WI38 (cell line): Measurements from ENCODE around the gene KRTAP5-2.

Experiments used
- H3K4me3 ChIP-seq: 2 replicates; pipeline ENCODE4 v1.5.1; 2011; ENCODE audit warnings: low read depth, mild to moderate bottlenecking, control low read depth, low read length
- TF ChIP-seq, protein P1 (sequence below): IDR thresholded peaks from 2 replicates; pipeline ENCODE4 v1.5.1; 2012; ENCODE audit warnings: low read depth, mild to moderate bottlenecking, control low read depth, low read length

Gene KRTAP5-2

DNA sequence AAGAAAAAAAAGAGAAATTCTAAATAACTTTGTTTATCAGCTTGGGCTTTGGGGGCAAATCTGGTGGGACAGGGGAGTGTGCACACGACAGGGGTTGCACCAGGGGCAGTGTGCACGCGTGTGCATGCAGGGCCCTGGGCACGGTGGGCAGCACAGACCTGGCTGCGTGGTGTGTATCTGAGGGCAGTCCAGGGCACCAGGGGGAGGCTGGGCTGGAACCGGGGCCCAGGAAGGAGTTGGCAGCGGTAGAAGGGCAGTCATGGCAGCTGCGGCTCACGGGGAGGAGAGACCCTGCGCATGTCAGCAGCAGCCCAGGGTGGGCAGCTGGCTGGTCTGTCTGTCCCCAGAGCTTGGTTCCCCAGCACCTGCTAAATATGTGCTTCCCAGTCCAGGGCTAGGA lies 35.8 kb upstream of the KRTAP5-2 start:
- H3K4me3 ChIP-seq = no peak overlapping the region
- TF ChIP-seq, protein P1, sequence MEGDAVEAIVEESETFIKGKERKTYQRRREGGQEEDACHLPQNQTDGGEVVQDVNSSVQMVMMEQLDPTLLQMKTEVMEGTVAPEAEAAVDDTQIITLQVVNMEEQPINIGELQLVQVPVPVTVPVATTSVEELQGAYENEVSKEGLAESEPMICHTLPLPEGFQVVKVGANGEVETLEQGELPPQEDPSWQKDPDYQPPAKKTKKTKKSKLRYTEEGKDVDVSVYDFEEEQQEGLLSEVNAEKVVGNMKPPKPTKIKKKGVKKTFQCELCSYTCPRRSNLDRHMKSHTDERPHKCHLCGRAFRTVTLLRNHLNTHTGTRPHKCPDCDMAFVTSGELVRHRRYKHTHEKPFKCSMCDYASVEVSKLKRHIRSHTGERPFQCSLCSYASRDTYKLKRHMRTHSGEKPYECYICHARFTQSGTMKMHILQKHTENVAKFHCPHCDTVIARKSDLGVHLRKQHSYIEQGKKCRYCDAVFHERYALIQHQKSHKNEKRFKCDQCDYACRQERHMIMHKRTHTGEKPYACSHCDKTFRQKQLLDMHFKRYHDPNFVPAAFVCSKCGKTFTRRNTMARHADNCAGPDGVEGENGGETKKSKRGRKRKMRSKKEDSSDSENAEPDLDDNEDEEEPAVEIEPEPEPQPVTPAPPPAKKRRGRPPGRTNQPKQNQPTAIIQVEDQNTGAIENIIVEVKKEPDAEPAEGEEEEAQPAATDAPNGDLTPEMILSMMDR = no peak

DNA sequence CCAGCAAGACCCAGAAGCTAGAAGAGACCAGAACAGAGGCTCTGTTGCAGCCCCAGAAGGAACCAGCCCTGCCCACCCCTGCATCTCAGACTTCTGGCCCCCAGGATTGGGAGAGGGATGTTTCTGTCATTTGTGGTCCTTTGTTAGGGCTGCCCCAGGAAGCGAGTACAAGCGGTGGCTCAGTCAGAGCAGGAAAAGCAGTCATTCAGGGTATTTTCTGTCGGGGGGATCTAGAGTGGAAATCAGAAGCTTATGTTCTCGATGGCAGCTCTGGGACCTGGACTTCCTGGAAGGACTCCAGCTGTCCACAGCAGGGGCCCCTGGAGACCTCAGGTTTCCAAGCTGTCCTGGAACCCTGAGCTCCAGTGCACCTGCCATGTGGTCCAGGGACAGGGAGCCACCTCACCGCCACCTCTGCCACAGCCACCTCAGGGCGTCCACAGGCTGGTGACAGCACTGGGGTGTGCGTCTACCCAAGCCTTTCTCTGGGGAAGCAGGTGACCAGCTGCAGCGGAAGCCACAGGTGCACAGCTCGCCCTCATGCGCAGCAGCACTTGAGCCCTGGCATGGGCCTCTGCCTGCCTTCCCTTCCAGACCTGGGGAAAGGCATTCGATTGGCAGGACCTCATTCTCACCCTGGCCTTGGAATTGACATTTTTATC lies 34.1 kb upstream of the KRTAP5-2 start:
- H3K4me3 ChIP-seq = no peak overlapping the region
- TF ChIP-seq, protein P1 = no peak

DNA sequence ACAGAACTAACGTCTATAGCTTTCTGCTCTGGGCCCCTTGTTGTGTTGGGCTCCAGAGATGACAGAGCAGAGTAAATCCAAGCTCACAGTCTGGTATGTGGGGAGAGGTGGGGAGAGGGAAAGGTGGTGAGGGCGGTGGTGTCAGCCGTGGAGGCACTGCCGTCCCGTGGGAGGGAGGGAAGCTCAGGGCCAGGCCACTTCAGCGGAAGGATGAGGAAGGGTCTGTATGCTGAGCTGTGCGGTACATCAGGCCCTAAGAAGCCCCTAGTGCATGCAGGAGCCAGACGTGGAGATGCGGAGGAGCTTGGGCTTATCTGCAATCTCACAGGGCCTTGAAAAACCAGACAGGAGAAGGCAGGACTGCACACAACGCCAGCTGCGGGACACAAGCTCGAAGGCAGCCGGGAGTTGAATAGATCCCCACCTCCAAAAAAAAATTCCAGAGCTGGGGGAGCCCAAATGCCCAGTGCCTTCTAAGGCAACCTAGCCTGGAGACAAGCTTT lies 33.0 kb upstream of the KRTAP5-2 start:
- TF ChIP-seq, protein P1 = no peak
- no peak overlapping the region for H3K4me3 ChIP-seq

DNA sequence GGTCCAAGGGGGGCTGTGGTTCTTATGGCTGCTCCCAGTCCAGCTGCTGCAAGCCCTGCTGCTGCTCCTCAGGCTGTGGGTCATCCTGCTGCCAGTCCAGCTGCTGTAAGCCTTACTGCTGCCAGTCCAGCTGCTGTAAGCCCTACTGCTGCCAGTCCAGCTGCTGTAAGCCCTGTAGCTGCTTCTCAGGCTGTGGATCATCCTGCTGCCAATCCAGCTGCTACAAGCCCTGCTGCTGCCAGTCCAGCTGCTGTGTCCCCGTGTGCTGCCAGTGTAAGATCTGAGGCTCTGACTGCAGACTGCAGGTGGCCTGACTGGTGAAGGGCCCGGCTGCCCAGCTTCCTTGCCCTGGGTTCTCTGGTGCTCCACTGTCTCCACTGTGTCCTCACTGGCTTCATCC lies 32.2 kb upstream of the KRTAP5-2 start:
- H3K4me3 ChIP-seq = no peak overlapping the region
- TF ChIP-seq, protein P1 = no peak

DNA sequence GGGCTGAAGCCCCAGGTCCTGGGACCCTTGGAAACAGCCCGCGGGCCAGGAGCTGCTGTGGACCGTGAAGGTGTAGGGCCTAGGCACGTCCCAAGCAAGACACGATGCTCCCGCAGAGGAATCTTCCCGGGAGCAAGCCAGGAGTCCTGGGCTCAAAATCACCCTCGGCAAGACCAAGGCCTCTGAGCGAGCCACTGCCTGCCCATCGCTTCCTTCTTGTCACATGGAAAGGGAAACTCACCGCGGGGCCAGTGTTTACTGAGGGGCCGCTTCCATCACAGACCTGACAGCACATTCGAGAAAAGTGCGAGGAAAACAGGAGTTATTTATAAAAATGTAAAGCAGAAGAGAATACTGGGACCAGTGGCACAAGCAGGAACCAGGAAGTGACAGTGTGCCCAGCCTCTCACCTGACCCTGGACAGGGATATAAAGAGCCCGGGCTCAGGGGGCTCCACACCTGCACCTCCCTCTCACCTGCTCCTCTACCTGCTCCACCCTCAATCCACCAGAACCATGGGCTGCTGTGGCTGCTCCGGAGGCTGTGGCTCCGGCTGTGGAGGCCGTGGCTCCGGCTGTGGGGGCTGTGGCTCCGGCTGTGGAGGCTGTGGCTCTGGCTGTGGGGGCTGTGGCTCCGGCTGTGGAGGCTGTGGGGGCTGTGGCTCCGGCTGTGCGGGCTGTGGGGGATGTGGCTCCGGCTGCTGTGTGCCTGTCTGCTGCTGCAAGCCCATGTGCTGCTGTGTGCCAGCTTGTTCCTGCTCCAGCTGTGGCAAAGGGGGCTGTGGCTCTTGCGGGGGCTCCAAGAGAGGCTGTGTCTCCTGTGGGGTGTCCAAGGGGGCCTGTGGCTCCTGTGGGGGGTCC lies 31.5 kb upstream of the KRTAP5-2 start, which contains the start of gene KRTAP5-5:
Gene KRTAP5-5, plus strand, starts transcription at position 450 of the 860 bp plus-strand sequence. Its CDS starts 66 bp downstream, at position 516.
- TF ChIP-seq, protein P1 = no peak
- no peak within 1 kb of the TSS for H3K4me3 ChIP-seq

DNA sequence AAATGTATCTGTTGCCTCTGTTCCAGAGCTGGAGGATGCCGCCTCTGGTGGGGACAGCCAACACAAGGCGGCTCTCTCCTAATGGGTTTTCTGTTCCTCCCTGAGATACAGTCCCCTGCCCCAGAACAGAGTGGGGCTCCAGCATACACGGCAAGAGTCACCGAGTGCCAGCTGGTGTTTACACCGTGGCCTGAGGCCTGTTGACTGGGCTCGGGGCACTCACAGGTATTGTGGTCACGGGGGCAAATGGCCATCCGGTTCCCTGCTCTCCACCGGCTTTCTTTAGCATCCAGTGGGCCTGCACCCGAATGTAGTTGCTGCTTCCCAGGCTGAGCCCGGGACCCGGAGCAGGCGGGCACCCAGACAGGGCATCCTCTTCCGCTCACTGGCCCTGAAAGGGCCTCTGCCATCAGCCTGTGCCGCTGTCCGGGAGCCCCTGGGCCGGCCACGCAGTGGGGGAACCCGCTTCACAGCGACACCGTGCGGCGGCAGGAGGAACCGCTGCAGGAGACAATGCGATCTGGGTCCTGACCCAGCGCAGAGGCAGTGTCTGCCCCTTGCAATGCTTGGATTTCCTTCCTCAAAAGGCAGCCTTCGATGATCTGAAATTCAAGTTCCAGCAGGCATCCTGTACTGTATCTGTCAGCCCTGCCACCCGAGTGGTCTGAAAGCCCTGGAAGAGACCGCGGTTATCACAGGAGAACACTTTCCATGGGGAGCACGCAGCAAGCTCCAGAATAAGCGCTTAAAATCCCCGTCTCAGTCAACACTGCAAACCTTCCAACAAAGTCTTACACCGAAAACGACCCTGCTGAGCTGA lies 30.6 kb upstream of the KRTAP5-2 start:
- TF ChIP-seq, protein P1 = peak; percentile 87
- H3K4me3 ChIP-seq = no peak overlapping the region
